ENCODE results near the gene TENM4.

GRCh38 chr11:79198203-79198897 lies 242.5 kb downstream of the TENM4 start:
- TF ChIP-seq REST (IDR thresholded peaks at IDR 0.05; ENCODE audit: insufficient read depth in 1 of 2, low read depth in 2 of 2, low read length in 2 of 2) = no peak
- TF ChIP-seq TAF1 (IDR thresholded peaks at IDR 0.05; ENCODE audit: borderline replicate concordance, insufficient read depth, low read length) = no peak
- TF ChIP-seq SIN3A (IDR thresholded peaks at IDR 0.05; ENCODE audit: borderline replicate concordance, insufficient read depth, low read length) = no peak
- TF ChIP-seq POLR2AphosphoS5 (IDR thresholded peaks at IDR 0.05; ENCODE audit: low read depth, low read length) = no peak
- no peak for TF ChIP-seq FOXP2 (optimal IDR thresholded peaks at IDR 0.05; ENCODE audit: borderline replicate concordance, extremely low read depth, extremely low read length, insufficient read depth)
